GM12878 (cell line): Measurements from ENCODE around the gene CREB3L4. TPM values are rescaled to one million over a fixed set of nuclear protein-coding genes. Genes with fewer than 3 reads are reported as not detected.

Source experiments
- ASH2L ChIP-seq: fragments of 300-600, 200-600 bp; sonication (generic); IDR thresholded peaks from 2 replicates; pipeline ENCODE4 v1.6.1; 2017; ENCODE audit warnings: low read depth, mild to moderate bottlenecking, borderline replicate concordance
- CHD1 ChIP-seq: IDR thresholded peaks from 2 replicates; pipeline ENCODE4 v1.6.1; 2012; ENCODE audit warnings: low read depth, low read length, improper control_type of control experiment
- CTCF ChIP-seq, 3 experiments: IDR thresholded peaks in 2 of 3; conservative IDR thresholded peaks in 1 of 3; 2 replicates each; pipeline ENCODE4 v1.5.1; 2011; ENCODE audit warnings: low read depth in 3 of 3, low read length in 3 of 3, mild to moderate bottlenecking in 3 of 3, control low read depth in 2 of 3, moderate library complexity in 2 of 3, inconsistent platforms in 1 of 3, mixed read lengths in 1 of 3; ENCODE audit not compliant: control insufficient read depth in 2 of 3, insufficient read depth in 1 of 3; ENCODE audit errors: extremely low read depth in 1 of 3
- CUX1 ChIP-seq: IDR thresholded peaks from 2 replicates; pipeline ENCODE4 v1.6.1; 2012; ENCODE audit warnings: improper control_type of control experiment, low read depth, low read length; ENCODE audit not compliant: insufficient replicate concordance
- EGR1 ChIP-seq, 2 experiments: IDR thresholded peaks; 1 replicate in 1 of 2; 2 replicates in 1 of 2; pipeline ENCODE4 v1.6.1; 2011 to 2012; ENCODE audit warnings: low read depth in 2 of 2, low read length in 2 of 2, borderline replicate concordance in 1 of 2, mild to moderate bottlenecking in 1 of 2, moderate library complexity in 1 of 2
- EP300 ChIP-seq, 2 experiments: fragments of 150-350 bp in 1 of 2; IDR thresholded peaks; 2 replicates each; pipeline ENCODE4 v1.6.1; 2011 to 2012; ENCODE audit warnings: low read depth in 2 of 2, low read length in 2 of 2, borderline replicate concordance in 1 of 2, improper control_type of control experiment in 1 of 2, inconsistent platforms in 1 of 2; ENCODE audit not compliant: control insufficient read depth in 1 of 2
- GATAD2B ChIP-seq: fragments of 450-650 bp; conservative IDR thresholded peaks from 2 replicates; pipeline ENCODE4 v1.6.1; 2017; ENCODE audit warnings: low read depth, mild to moderate bottlenecking, moderate library complexity
- MYC ChIP-seq: IDR thresholded peaks from 2 replicates; pipeline ENCODE4 v1.6.1; 2011; ENCODE audit warnings: mild to moderate bottlenecking, low read length, moderate library complexity, inconsistent platforms; ENCODE audit not compliant: insufficient read depth, insufficient replicate concordance, insufficient read length, severe bottlenecking
- PAX8 ChIP-seq: fragments of 450-650 bp; IDR thresholded peaks from 2 replicates; pipeline ENCODE4 v1.6.1; 2017; ENCODE audit warnings: mild to moderate bottlenecking, moderate library complexity
- RFX5 ChIP-seq: IDR thresholded peaks from 2 replicates; pipeline ENCODE4 v1.6.1; 2011; ENCODE audit warnings: low read depth, low read length, improper control_type of control experiment
- SUPT20H ChIP-seq: IDR thresholded peaks from 2 replicates; pipeline ENCODE4 v1.6.1; 2011; ENCODE audit warnings: low read depth, mild to moderate bottlenecking, low read length, moderate library complexity, borderline replicate concordance; ENCODE audit not compliant: control insufficient read depth
- SUZ12 ChIP-seq: fragments of 200-600 bp; sonication (generic); IDR thresholded peaks from one replicate; pipeline ENCODE4 v1.6.1; 2018; ENCODE audit warnings: antibody characterized with exemption, mild to moderate bottlenecking; ENCODE audit not compliant: unreplicated experiment
- TCF12 ChIP-seq: IDR thresholded peaks from 2 replicates; pipeline ENCODE4 v1.6.1; 2011; ENCODE audit warnings: low read depth, mild to moderate bottlenecking, low read length
- WRNIP1 ChIP-seq: IDR thresholded peaks from 2 replicates; pipeline ENCODE4 v1.6.1; 2011; ENCODE audit warnings: low read depth, low read length, improper control_type of control experiment, borderline replicate concordance
- ZNF274 ChIP-seq: IDR thresholded peaks from one replicate; pipeline ENCODE4 v1.8.0; 2011; ENCODE audit not compliant: insufficient read length, insufficient read depth
- ZSCAN29 ChIP-seq: fragments of 450-650 bp; IDR thresholded peaks from 2 replicates; pipeline ENCODE4 v1.6.1; 2017; ENCODE audit warnings: mild to moderate bottlenecking, moderate library complexity
- polyA plus RNA-seq, 11 experiments: library from polyadenylated mRNA; depleted of rRNA in 4 of 11; unstranded in 6 of 11; stranded (reverse) in 5 of 11; fragments of >200 nt; fragmentation: Nextera tagmentation in 4 of 11; fragmentation: Illumina TruSeq in 1 of 11; extraction: Ambion mirVana in 4 of 11; extraction: Trizol in 1 of 11; gene quantifications; 1 replicate in 1 of 11; 2 replicates in 10 of 11; pipeline versions ENCODE4 v1.2.1 to v1.2.3, GENCODE V29; 2011 to 2016; ENCODE audit warnings: inconsistent platforms in 2 of 11, missing spikeins in 2 of 11, low read depth in 1 of 11
- total RNA-seq, 4 experiments: library from RNA; depleted of rRNA in 3 of 4; stranded (reverse); fragments of >200 nt in 3 of 4; fragmentation: Illumina TruSeq in 1 of 4; extraction: Trizol in 1 of 4; gene quantifications; 2 replicates each; pipeline versions ENCODE4 v1.2.1 to v1.2.3, GENCODE V29; 2013 to 2021
- TF ChIP-seq, protein P1 (sequence below): fragments of 450-650 bp; IDR thresholded peaks from 2 replicates; pipeline ENCODE4 v1.6.1; 2016; ENCODE audit warnings: mild to moderate bottlenecking
- TF ChIP-seq, protein P2 (sequence below): IDR thresholded peaks from 2 replicates; pipeline ENCODE4 v1.6.1; 2011; ENCODE audit warnings: low read depth, low read length, improper control_type of control experiment, borderline replicate concordance

CREB3L4 gene
- total and polyA plus RNA-seq, 10 of the 15 experiments (the other 5 are each of a cell fraction or from before 2014, with no cell fraction given): 9.7 to 14.0 (median 12.1) TPM

GRCh38 chr1:153945131-153945794 lies 22.4 kb upstream of the CREB3L4 start (continued):
- TF ChIP-seq MYC (no peak), ASH2L (no peak), PAX8 (no peak), CUX1 (no peak), ZSCAN29 (no peak), EGR1 (IDR thresholded peaks at IDR 0.05; ENCODE audit: borderline replicate concordance in 1 of 2, low read depth in 2 of 2, low read length in 2 of 2) (peak in 1 of 2 experiments; percentile 32; a peak in 1 of 3 replicates), EP300 (IDR thresholded peaks at IDR 0.05; ENCODE audit: borderline replicate concordance in 1 of 2, control insufficient read depth in 1 of 2, low read depth in 2 of 2, low read length in 2 of 2) (no peak), GATAD2B (no peak), WRNIP1 (0 out of 2 replicates have a peak, but pooled peaks have one; percentile 54), CTCF (IDR thresholded peaks at IDR 0.05 in 2 of 3, conservative IDR thresholded peaks at IDR 0.05 in 1 of 3; ENCODE audit: control insufficient read depth in 2 of 3, extremely low read depth in 1 of 3, insufficient read depth in 1 of 3, low read depth in 3 of 3, low read length in 3 of 3) (no peak), SUPT20H (no peak), SUZ12 (no peak), CHD1 (0 out of 2 replicates have a peak, but pooled peaks have one; percentile 19), TCF12 (0 out of 2 replicates have a peak, but pooled peaks have one; percentile 11), RFX5 (no peak), ZNF274 (no peak)
- TF ChIP-seq, protein P1, sequence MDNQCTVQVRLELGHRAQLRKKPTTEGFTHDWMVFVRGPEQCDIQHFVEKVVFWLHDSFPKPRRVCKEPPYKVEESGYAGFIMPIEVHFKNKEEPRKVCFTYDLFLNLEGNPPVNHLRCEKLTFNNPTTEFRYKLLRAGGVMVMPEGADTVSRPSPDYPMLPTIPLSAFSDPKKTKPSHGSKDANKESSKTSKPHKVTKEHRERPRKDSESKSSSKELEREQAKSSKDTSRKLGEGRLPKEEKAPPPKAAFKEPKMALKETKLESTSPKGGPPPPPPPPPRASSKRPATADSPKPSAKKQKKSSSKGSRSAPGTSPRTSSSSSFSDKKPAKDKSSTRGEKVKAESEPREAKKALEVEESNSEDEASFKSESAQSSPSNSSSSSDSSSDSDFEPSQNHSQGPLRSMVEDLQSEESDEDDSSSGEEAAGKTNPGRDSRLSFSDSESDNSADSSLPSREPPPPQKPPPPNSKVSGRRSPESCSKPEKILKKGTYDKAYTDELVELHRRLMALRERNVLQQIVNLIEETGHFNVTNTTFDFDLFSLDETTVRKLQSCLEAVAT: peak; percentile 88
- TF ChIP-seq, protein P2, sequence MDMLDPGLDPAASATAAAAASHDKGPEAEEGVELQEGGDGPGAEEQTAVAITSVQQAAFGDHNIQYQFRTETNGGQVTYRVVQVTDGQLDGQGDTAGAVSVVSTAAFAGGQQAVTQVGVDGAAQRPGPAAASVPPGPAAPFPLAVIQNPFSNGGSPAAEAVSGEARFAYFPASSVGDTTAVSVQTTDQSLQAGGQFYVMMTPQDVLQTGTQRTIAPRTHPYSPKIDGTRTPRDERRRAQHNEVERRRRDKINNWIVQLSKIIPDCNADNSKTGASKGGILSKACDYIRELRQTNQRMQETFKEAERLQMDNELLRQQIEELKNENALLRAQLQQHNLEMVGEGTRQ: no peak
